Stimulated activated CD8-positive, alpha-beta memory T cell treated with anti-CD3 and anti-CD28 coated beads, Interleukin-7, amount 100 ng/mL, for 4 hours (primary cell): ENCODE data around the gene AP4S1.
"Not testable (repeated sequence)": the region's sequence is repeated elsewhere in the genome, so short reads cannot be mapped to it uniquely, and the experiment has no call there.

Experiments
- DNase-seq, 2 donors: peaks; one replicate each; pipeline ENCODE4 v3.0.0-alpha.2; 2020; ENCODE audit warnings: low read depth in 2 of 2

Gene AP4S1

GRCh38 chr14:31085027-31085426, 59.6 kb downstream of the AP4S1 start:
- no peak for DNase-seq

GRCh38 chr14:31086466-31086865, 61.0 kb downstream of the AP4S1 start:
- DNase-seq, result not testable (repeated sequence)

- DNase-seq, result no peak
These were observed 65.7 kb downstream of the AP4S1 start for GRCh38 chr14:31090883-31091764.

GRCh38 chr14:31092160-31092708, 66.8 kb downstream of the AP4S1 start:
- DNase-seq, result no peak

DNA sequence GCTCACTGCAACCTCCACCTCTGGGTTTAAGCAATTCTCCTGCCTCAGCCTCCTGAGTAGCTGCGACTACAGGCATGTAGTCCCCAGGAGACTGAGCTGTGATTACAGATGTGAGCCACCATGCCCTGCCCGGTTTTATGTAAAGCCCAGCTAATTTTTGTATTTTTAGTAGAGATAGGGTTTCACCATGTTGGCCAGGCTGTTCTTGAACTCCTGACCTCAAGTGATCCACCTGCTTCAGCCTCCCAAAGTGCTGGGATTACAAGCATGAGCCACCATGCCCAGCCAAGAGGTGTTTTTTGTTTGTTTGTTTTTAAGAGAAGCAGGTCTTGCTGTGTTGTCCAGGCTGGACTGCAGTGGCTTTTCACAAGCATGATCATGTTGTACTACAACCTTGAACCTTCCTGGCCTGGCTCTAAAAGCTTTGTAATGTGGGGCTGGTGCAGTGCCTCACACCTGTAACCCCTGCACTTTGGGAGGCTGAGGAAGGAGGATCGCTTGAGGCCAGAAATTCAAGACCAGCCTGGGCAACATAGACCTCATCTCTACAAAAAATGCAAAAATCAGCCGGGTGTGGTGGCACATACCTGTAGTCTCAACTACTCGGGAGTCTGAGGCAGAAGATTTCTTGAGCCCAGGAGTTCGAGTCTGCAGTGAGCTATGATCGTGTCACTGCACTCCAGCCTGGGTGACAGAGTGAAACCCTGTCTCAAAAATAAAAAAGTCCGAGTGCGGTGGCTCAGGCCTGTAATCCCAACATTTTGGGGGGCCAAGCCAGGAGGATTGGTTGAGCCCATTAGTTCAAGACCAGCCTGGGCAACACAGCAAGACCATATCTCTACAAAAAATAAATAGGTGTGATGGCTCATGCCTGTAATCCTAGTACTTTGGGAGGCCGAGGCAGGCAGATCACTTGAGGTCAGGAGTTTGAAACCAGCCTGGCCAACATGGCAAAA, 68.7 kb downstream of the AP4S1 start:
- not testable (repeated sequence) for DNase-seq

- not testable (repeated sequence) for DNase-seq
These were observed 70.4 kb downstream of the AP4S1 start for GRCh38 chr14:31095817-31096216.

DNA sequence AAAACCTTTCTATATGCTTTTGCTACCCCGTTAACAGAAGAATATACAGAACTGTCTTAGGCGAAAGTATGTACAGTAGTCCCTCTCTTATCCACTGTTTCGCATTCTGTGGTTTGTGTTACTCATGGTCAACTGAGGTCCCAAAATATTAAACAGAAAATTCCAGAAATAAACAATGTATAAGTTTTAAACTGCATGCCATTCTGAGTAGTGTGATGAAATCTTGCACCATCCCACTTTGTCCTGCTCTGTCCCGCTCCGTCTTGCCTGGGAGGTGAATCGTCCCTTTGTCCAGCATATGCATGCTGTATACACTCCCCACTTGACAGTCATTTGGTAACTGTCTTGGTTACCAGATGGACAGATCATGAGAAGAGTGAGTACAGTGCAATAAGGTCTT, 70.8 kb downstream of the AP4S1 start:
- DNase-seq, result no peak

- no peak for DNase-seq
These were observed 71.6 kb downstream of the AP4S1 start for GRCh38 chr14:31097081-31097480.

GRCh38 chr14:31106768-31107167, 81.3 kb downstream of the AP4S1 start:
- no peak for DNase-seq

- DNase-seq, result no peak
These were observed 83.8 kb downstream of the AP4S1 start for GRCh38 chr14:31109257-31109656.

DNA sequence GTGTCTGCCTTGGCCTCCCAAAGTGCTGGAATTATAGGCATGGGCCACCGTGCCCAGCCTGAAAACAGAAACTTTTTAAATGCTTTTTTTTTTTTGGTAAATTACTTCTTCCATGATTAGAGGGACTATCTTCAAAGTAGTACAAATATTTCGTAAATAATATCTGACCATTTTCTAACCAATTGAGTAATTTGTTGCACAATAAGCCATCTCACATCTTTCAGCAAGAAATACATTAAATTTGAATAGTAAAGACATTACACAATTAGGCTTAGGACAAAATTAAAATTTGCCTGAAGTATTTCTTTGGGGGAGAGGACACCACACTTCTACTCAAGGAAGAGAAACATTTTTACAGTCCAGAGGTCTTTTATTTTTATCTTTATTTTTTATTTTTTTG, 85.4 kb downstream of the AP4S1 start:
- DNase-seq, result no peak

DNA sequence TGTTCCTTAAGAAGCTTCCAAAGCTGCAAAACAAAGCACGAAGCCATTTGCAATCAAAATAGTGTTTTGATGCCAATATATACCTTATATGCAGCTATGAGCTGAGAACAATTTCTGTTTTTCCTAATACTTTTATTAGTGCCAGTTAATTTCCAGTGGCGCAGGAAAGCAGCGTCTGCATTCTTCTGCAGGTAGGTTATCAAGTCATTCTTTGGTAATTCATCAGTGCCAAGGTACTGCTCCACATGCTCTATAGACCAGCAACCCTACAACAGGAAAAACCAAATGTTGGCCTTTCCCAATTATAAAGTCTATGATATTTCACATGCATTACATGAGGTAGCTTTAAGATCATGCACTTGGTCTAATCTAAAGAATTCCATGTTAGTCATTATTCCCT, 88.3 kb downstream of the AP4S1 start:
- DNase-seq, result no peak

DNA sequence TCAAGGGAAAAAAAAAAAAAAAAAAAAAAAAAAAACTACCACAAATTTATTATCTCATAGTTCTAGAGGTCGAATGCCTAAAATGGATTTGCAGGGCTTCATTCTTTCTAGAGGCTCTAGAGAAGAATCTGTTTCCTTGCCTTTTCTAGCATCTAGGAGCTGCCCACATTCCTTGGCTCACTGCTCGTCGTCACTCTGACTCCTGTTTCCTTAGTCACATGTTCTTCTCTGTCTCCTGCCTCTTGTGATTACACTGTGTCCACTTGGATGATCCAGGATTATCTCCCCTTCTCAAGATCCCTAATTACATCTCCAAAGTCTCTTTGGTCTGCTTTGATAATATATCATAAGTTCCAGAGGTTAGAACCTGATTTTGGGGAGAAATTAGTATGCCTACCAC, 93.4 kb downstream of the AP4S1 start:
- no peak for DNase-seq

GRCh38 chr14:31122098-31122611, 96.7 kb downstream of the AP4S1 start:
- no peak for DNase-seq

DNA sequence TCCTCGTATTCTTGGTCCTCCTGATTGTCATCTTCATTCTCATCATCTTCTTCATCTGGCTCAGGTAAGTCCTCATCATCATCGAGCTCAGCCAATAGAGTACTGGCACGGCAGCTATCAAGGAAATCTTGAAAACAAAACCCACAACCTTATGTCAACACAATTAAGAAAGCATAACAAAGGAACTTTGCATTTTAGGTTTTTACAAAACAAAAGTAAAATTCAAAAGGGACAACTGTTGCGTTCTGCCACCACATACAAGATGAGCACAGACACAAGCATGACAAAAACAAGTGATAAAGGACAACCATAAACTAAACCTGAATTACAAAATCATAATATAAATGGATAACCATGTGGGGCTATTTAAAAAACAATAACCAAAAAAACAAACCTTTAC, 97.5 kb downstream of the AP4S1 start:
- no peak for DNase-seq

DNA sequence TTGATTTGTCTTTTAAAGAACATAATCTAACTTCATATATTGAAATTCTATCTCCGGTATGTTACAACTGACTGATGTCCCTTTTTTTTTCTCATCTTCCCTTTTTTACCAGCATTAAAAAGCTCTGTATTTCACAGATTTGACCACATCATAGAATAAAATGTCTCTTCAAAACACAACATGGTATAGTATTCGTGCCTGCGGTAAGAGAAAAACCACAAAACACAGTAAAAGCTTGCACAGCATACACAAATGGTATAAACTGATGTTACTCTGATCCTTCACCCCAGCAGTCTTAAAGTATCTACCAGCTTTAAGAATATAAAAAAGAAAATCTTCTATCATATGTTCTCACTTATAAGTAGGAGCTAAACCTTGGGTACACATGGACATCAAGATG, 98.7 kb downstream of the AP4S1 start:
- no peak for DNase-seq

DNA sequence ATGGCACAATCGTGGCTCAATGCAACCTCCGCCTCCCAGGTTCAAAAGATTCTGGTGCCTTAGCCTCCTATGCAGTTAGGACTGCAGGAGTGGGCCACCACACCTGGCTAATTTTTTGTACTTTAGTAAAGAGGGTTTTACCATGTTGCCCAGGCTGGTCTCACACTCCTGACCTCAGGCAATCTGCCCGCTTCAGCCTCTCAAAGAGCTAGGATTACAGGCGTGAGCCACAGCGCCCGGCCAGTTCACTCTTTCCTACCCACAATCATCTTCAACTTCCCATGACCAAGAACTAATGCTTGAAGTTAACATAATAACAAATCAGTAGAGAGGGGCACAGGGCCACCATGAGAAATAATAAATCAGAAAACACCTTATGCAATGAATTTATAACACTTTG, 99.8 kb downstream of the AP4S1 start:
- DNase-seq, result no peak

DNA sequence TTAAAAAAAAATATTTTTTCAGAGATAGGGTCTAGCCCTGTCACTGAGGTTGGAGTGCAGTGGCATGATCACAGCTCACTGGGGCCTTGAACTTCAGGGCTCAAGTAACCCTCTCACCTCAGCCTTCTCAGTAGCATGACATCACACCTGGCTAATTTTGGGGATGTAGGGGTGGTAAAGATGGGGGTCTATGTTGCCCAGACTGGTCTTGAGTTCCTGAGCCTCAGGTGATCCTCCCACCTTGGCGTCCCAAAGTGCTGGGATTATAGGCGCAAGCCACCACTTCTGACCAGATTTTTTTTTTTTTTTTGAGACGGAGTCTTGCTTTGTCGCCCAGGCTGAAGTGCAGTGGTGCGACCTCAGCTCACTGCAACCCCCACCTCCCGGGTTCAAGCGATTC, 101.2 kb downstream of the AP4S1 start:
- no peak for DNase-seq

DNA sequence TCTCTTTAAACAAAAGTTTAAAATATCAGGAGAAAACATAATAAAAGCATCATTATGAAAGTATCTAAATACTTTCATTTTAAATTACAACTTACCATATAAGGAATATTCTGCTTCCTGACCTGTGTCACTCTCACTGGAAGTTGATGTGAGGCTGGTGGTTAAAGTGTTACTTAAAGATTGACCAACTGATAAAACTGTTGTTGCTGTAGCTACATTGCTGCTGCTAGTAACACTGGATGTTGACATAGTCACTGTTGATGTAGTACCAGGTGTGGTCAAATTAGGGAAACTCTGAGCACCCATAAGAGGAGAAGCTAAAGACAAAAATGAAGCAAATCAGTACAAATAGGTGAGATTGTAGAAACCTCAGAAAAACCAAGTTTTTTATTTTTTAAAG, 102.2 kb downstream of the AP4S1 start:
- DNase-seq, result no peak

DNA sequence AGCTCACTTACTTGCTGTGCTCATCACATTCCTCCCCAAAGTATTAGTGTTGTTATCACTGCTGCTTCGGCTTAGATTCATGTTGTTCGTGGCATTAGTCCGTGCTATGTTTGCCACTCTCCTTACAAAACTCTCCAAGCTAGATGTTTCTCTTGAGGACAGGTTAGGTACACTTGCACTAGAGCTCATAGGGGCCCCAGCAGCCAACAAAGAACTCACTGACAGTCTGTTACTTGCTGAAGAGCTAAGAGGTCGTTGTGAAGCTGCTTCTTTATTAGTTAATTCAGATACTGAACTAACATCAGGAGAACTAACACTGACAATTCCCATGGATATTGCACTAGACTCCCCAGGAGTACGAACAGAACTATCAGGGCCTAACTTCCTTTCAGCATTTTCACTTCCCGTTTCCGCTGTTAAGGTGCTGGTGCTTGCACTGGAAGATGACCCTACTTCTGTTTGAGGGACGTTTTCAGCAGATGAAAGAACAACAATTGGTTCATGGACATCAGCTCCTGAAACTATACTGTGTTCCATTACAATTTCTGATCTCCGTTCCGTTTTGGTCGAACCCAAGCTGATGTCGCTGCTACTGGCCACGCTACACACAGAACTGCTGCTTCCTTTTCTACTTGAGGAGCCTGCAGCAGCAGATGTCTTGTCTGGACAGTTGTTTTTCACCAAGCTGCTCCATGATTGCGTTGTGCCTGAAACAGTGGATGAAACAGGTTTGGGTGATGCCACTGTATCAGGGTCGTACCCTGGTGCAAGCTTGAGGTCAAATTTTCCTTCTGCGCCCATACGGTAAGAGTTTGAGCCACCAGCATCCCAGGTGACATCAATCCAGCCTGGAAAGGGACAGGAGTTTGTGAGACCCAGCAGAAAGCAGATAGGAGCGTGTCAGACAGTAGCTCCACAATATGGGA, 103.4 kb downstream of the AP4S1 start:
- no peak for DNase-seq

DNA sequence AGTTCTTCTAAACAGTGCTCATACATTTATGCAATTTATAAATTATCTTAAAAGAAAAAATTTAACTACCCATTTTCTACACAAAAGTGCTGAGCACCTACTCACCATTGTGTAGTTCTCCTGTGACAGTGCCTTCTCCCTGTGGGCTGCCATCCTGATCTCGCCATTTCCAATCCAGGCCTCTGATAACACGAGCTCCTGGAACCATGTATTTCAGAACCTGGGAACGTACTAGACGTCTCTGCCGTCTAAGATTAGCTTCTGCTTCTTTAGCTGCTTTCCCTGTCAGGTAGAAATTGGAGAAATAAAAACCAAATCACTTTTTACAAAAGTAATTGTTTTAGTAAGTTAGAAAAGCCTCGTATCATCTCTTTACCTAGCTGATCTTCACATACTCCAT, 107.7 kb downstream of the AP4S1 start:
- DNase-seq, result no peak
